ENCODE results near the gene CLSTN2. TPM values are rescaled to one million over a fixed set of nuclear protein-coding genes. Genes with fewer than 3 reads are reported as not detected.

CLSTN2 gene
- total and polyA plus RNA-seq, 2 of the 8 experiments (the other 6 are each of a cell fraction or from before 2014, with no cell fraction given): 0.39 to 0.52 TPM

DNA sequence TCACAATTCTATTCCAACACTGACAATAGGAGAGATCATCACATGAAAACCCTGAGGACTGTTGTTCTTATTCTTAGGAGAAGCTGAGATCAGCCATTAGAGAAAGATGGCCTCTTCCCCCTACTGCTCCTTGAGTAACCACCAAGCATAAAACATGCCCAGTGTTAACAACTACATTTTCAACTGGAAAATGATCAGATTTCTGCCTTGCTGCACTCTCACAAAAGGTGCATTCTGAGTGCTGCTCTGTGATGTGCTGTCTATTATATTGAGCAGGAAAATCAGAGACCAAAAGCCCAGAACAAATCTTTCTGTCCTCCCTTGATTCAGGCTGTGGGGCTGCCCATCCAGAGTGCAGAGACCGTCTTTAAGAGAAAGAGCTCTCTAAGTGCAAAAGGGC is 438.2 kb downstream of the CLSTN2 start:
- H2BK120ac ChIP-seq (replicated peaks; ENCODE audit: low read depth, low read length): no peak overlapping the region
- H3K23me2 ChIP-seq (ENCODE audit: low read depth, low read length): no peaks in the 10 kb centered on the region
- no peaks in the 10 kb centered on the region for H3K9me3 ChIP-seq (ENCODE audit: insufficient read depth in 2 of 2, low read depth in 1 of 2, low read length in 1 of 2)
- H3K23ac ChIP-seq (ENCODE audit: insufficient read length): no peak overlapping the region
- H3K18ac ChIP-seq (ENCODE audit: extremely low read depth, low read length): no peak overlapping the region
- no peaks in the 10 kb centered on the region for H3K36me3 ChIP-seq (ENCODE audit: control insufficient read depth in 2 of 4, insufficient read depth in 4 of 4, low read length in 3 of 4)
- H3K4me1 ChIP-seq (replicated peaks in 1 of 4; ENCODE audit: control insufficient read depth in 3 of 4, insufficient read depth in 4 of 4, low read length in 3 of 4): peaks cover 0 to 3% (median 0%) of the 10 kb centered on the region in 4 experiments; a peak in 1 of 7 replicates
- DNase-seq (ENCODE audit: low read depth in 1 of 2, low spot score in 2 of 2): no peak
- H2AK5ac ChIP-seq (ENCODE audit: low read depth, low read length): no peak overlapping the region
- H2AFZ ChIP-seq (ENCODE audit: low read length): no peak overlapping the region
- H2BK15ac ChIP-seq (ENCODE audit: low read length): no peak overlapping the region
- FAIRE-seq: no peak
- no peak overlapping the region for H2BK5ac ChIP-seq (ENCODE audit: low read depth, low read length)
- H3K79me1 ChIP-seq (ENCODE audit: low read depth, low read length): no peaks in the 10 kb centered on the region
- H4K8ac ChIP-seq (ENCODE audit: extremely low read depth, insufficient read depth, low read length): no peak overlapping the region
- no peak overlapping the region for H3K4me3 ChIP-seq (ENCODE audit: extremely low read depth in 1 of 4, insufficient read depth in 2 of 4, low read depth in 3 of 4, low read length in 4 of 4)
- 82% methylated on average over 1 of the region's 1 CpG; no CpG with 5 or more reads in 1 of the 2 experiments for WGBS, 2 experiments (ENCODE audit: extremely low coverage in 1 of 2, insufficient coverage in 1 of 2, insufficient read length in 1 of 2, insufficient replicate concordance in 2 of 2, low coverage in 1 of 2, low lambda C conversion rate in 2 of 2, missing lambda C conversion rate in 1 of 2)
- CTCF ChIA-PET (ENCODE audit: partially characterized antibody): interaction anchor here (1.1 to 1.8 kb wide), 3 partner anchors 14 to 95 kb away, joined by 3 to 4 read pairs (median 3); no protein-coding TSS in a partner anchor
- H3K56ac ChIP-seq (replicated peaks; ENCODE audit: insufficient read length, low read depth, low read length): no peak overlapping the region
- H3K27ac ChIP-seq (ENCODE audit: low read depth, low read length): no peak overlapping the region
- no peak overlapping the region for H3K4ac ChIP-seq (replicated peaks; ENCODE audit: insufficient read length, low read depth, low read length)
- no peak overlapping the region for H3K9ac ChIP-seq (replicated peaks in 1 of 4; ENCODE audit: extremely low read depth in 1 of 4, low read depth in 3 of 4, low read length in 3 of 4)
- no peak overlapping the region for H2BK20ac ChIP-seq (ENCODE audit: low read length)
- POLR2A ChIA-PET (ENCODE audit: partially characterized antibody): no interaction called here
- no peaks in the 10 kb centered on the region for H3K79me2 ChIP-seq (ENCODE audit: control insufficient read depth in 1 of 2, insufficient read depth in 2 of 2, low read length in 2 of 2)
- H3K4me2 ChIP-seq (ENCODE audit: insufficient read depth in 1 of 2, low read depth in 2 of 2, low read length in 2 of 2): no peak overlapping the region
- H4K20me1 ChIP-seq (replicated peaks in 1 of 2; ENCODE audit: control insufficient read depth in 1 of 2, insufficient read depth in 2 of 2, low read length in 2 of 2): no peaks in the 10 kb centered on the region
- no peak overlapping the region for H2BK12ac ChIP-seq (ENCODE audit: low read depth, low read length)
- no peaks in the 10 kb centered on the region for H3K27me3 ChIP-seq (replicated peaks in 1 of 4; ENCODE audit: control insufficient read depth in 3 of 4, extremely low read depth in 1 of 4, insufficient read depth in 3 of 4, low read length in 3 of 4)
- H4K91ac ChIP-seq (replicated peaks; ENCODE audit: insufficient read length, low read length): no peak overlapping the region
- H3K14ac ChIP-seq (ENCODE audit: insufficient read length): no peak overlapping the region
- no peak overlapping the region for H4K5ac ChIP-seq (ENCODE audit: insufficient read length, low read depth, low read length)
- TF ChIP-seq PHF8 (conservative IDR thresholded peaks at IDR 0.05; ENCODE audit: low read depth, low read length) (no peak), KDM4A (IDR thresholded peaks at IDR 0.05; ENCODE audit: low read depth, low read length, severe bottlenecking) (no peak), EP300 (IDR thresholded peaks at IDR 0.05; ENCODE audit: borderline replicate concordance in 1 of 2, low read depth in 2 of 2, low read length in 2 of 2) (no peak), BCL11A (IDR thresholded peaks at IDR 0.05; ENCODE audit: low read depth in 2 of 2, low read length in 2 of 2) (no peak), BACH1 (IDR thresholded peaks at IDR 0.05; ENCODE audit: low read length) (no peak), CHD1 (IDR thresholded peaks at IDR 0.05; ENCODE audit: low read depth, low read length) (no peak), EZH2 (IDR thresholded peaks at IDR 0.05; ENCODE audit: low read depth, low read length, severe bottlenecking) (no peak), NANOG (IDR thresholded peaks at IDR 0.05; ENCODE audit: insufficient read depth, low read depth, low read length, poor library complexity, severe bottlenecking) (no peak), NRF1 (IDR thresholded peaks at IDR 0.05; ENCODE audit: low read depth, low read length) (no peak), CTCF (IDR thresholded peaks at IDR 0.05; ENCODE audit: control extremely low read depth in 1 of 3, insufficient read depth in 1 of 3, low read depth in 1 of 3, low read length in 3 of 3) (no peak), SP1 (IDR thresholded peaks at IDR 0.05; ENCODE audit: low read depth, low read length) (no peak), POLR2AphosphoS5 (IDR thresholded peaks at IDR 0.05; ENCODE audit: low read depth, low read length) (no peak)

Data from H1 (cell line).